CD4-positive, alpha-beta T cell (primary cell): ENCODE results near the gene DUSP28. TPM values are rescaled to one million over a fixed set of nuclear protein-coding genes. Genes with fewer than 3 reads are reported as not detected.
A peak's percentile ranks its signal among the peaks of the same experiment; 100 is the strongest.

Experiments
- ATAC-seq: fragments of 200-7000 bp; cut with Tn5 transposase; one replicate; pipeline ENCODE4 v1.10.0; 2022; ENCODE audit warnings: mild to moderate bottlenecking; ENCODE audit not compliant: poor library complexity
- CTCF ChIA-PET: fragments of 350-600 bp; sonication (Branson Sonifier 250); formaldehyde crosslinking; loops from one replicate; lab custom pipeline; 2021; ENCODE audit warnings: antibody characterized with exemption, inconsistent platforms; lab: Charles Lee
- POLR2A ChIA-PET: fragments of 350-600 bp; sonication (Branson Sonifier 250); formaldehyde crosslinking; loops from one replicate; lab custom pipeline; 2021; ENCODE audit warnings: antibody characterized with exemption, inconsistent platforms; lab: Charles Lee
- DNase-seq, 14 experiments: peaks; one replicate each; pipeline ENCODE4 v3.0.0-alpha.2; 2013 to 2020; ENCODE audit warnings: mixed read lengths in 2 of 14
- H3K27ac ChIP-seq, 2 donors: one replicate each; pipeline versions ENCODE4 v1.5.1 to v1.7.0; 2013; ENCODE audit warnings: low read length in 2 of 2, low read depth in 1 of 2, mild to moderate bottlenecking in 1 of 2
- H3K27me3 ChIP-seq, 2 experiments: 1 replicate in 1 of 2; 2 replicates in 1 of 2; pipeline versions ENCODE4 v1.6.1 to v1.7.0; 2013; ENCODE audit warnings: low read length in 2 of 2, control low read depth in 1 of 2, mild to moderate bottlenecking in 1 of 2, moderate library complexity in 1 of 2; ENCODE audit not compliant: insufficient read depth in 2 of 2, control insufficient read depth in 1 of 2
- H3K36me3 ChIP-seq: one replicate; pipeline ENCODE4 v1.6.1; 2013; ENCODE audit warnings: low read length, control low read depth; ENCODE audit not compliant: insufficient read depth
- H3K4me1 ChIP-seq: one replicate; pipeline ENCODE4 v1.6.1; 2013; ENCODE audit warnings: low read length, control low read depth; ENCODE audit not compliant: insufficient read depth
- H3K4me3 ChIP-seq: one replicate; pipeline ENCODE4 v1.5.1; 2013; ENCODE audit warnings: mild to moderate bottlenecking, low read length, moderate library complexity
- H3K9me3 ChIP-seq, 2 experiments: 1 replicate in 1 of 2; 2 replicates in 1 of 2; pipeline versions ENCODE4 v1.6.1 to v1.7.0; 2013; ENCODE audit warnings: low read length in 2 of 2, mild to moderate bottlenecking in 2 of 2, control low read depth in 1 of 2, moderate library complexity in 1 of 2; ENCODE audit not compliant: control insufficient read depth in 1 of 2, insufficient read depth in 1 of 2
- H3K27ac Mint-ChIP-seq: one replicate; pipeline ENCODE4 v1.8.0; 2020; ENCODE audit warnings: mixed read lengths
- H3K27me3 Mint-ChIP-seq: one replicate; pipeline ENCODE4 v1.8.0; 2021; ENCODE audit warnings: mixed read lengths
- H3K36me3 Mint-ChIP-seq: one replicate; pipeline ENCODE4 v1.8.0; 2021; ENCODE audit warnings: low read depth, mixed read lengths
- H3K4me1 Mint-ChIP-seq: one replicate; pipeline ENCODE4 v1.8.0; 2021; ENCODE audit warnings: low read depth, mixed read lengths
- H3K4me3 Mint-ChIP-seq: one replicate; pipeline ENCODE4 v1.8.0; 2020; ENCODE audit warnings: mild to moderate bottlenecking, mixed read lengths
- H3K9me3 Mint-ChIP-seq: one replicate; pipeline ENCODE4 v1.8.0; 2020; ENCODE audit warnings: mixed read lengths
- intact Hi-C, 2 experiments: fragments of 100-400 bp; cut with DNase I in 1 of 2; cut with micrococcal nuclease in 1 of 2; formaldehyde crosslinking; loops; one replicate each; pipeline versions ENCODE4 v1.15.1 to v1.9.0; 2023 to 2025; cut with DNase I, micrococcal nuclease
- total RNA-seq, 174 experiments: library from RNA in 2 of 174; stranded (reverse) in 2 of 174; gene quantifications; one replicate each; pipeline ENCODE4 v1.2.3 and lab custom pipeline; 2021 to 2026
- TF ChIP-seq, protein P1 (sequence below): fragments of 200-600 bp; IDR thresholded peaks from one replicate; pipeline ENCODE4 v1.8.0; 2022; ENCODE audit warnings: antibody characterized with exemption, mild to moderate bottlenecking

The DUSP28 gene
- total RNA-seq, 2 experiments from 2014 or later: 18.3 to 18.9 TPM

- no peaks in the 10 kb centered on the region for H3K27me3 Mint-ChIP-seq
- ATAC-seq (no peak), DNase-seq (peak in 1 of 14 experiments; percentile 22)
- TF ChIP-seq, protein P1, sequence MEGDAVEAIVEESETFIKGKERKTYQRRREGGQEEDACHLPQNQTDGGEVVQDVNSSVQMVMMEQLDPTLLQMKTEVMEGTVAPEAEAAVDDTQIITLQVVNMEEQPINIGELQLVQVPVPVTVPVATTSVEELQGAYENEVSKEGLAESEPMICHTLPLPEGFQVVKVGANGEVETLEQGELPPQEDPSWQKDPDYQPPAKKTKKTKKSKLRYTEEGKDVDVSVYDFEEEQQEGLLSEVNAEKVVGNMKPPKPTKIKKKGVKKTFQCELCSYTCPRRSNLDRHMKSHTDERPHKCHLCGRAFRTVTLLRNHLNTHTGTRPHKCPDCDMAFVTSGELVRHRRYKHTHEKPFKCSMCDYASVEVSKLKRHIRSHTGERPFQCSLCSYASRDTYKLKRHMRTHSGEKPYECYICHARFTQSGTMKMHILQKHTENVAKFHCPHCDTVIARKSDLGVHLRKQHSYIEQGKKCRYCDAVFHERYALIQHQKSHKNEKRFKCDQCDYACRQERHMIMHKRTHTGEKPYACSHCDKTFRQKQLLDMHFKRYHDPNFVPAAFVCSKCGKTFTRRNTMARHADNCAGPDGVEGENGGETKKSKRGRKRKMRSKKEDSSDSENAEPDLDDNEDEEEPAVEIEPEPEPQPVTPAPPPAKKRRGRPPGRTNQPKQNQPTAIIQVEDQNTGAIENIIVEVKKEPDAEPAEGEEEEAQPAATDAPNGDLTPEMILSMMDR: no peak
- POLR2A ChIA-PET: no interaction called here
- H3K4me1 ChIP-seq: peaks cover 12% of the 10 kb centered on the region
- intact Hi-C loops: no loop called here
- peaks cover 3% of the 10 kb centered on the region for H3K4me1 Mint-ChIP-seq
- H3K4me3 ChIP-seq: no peak overlapping the region
- no peaks in the 10 kb centered on the region for H3K9me3 ChIP-seq
- no peaks in the 10 kb centered on the region for H3K9me3 Mint-ChIP-seq
- no peak overlapping the region for H3K27ac Mint-ChIP-seq
- no peak overlapping the region for H3K27ac ChIP-seq
- H3K27me3 ChIP-seq: no peaks in the 10 kb centered on the region
- CTCF ChIA-PET: no interaction called here
- H3K36me3 Mint-ChIP-seq: peaks cover 27% of the 10 kb centered on the region
- H3K36me3 ChIP-seq: peaks cover 95% of the 10 kb centered on the region
- H3K4me3 Mint-ChIP-seq: no peak overlapping the region
These were observed 33.7 kb downstream of the DUSP28 start for GRCh38 chr2:240593703-240594451.

- no peaks in the 10 kb centered on the region for H3K9me3 Mint-ChIP-seq
- Histone ChIP-seq H3K4me3 (no peak overlapping the region), H3K36me3 (peaks cover 87% of the 10 kb centered on the region), H3K9me3 (no peaks in the 10 kb centered on the region), H3K27ac (no peak overlapping the region), H3K27me3 (no peaks in the 10 kb centered on the region), H3K4me1 (peaks cover 6% of the 10 kb centered on the region)
- POLR2A ChIA-PET: no interaction called here
- H3K4me3 Mint-ChIP-seq: no peak overlapping the region
- H3K36me3 Mint-ChIP-seq: peaks cover 27% of the 10 kb centered on the region
- TF ChIP-seq, protein P1: no peak
- intact Hi-C loops: no loop called here
- no peaks in the 10 kb centered on the region for H3K4me1 Mint-ChIP-seq
- DNase-seq (peak in 1 of 14 experiments; percentile 30), ATAC-seq (no peak)
- no peak overlapping the region for H3K27ac Mint-ChIP-seq
- CTCF ChIA-PET: no interaction called here
- no peaks in the 10 kb centered on the region for H3K27me3 Mint-ChIP-seq
These were observed 34.6 kb downstream of the DUSP28 start for GRCh38 chr2:240594511-240595380.

- Mint-ChIP-seq H3K27ac (no peak overlapping the region), H3K27me3 (no peaks in the 10 kb centered on the region), H3K9me3 (no peaks in the 10 kb centered on the region), H3K4me3 (no peak overlapping the region), H3K4me1 (no peaks in the 10 kb centered on the region), H3K36me3 (peaks cover 32% of the 10 kb centered on the region)
- Histone ChIP-seq H3K27ac (no peak overlapping the region), H3K36me3 (peaks cover 83% of the 10 kb centered on the region), H3K4me1 (peaks cover 6% of the 10 kb centered on the region), H3K9me3 (no peaks in the 10 kb centered on the region), H3K27me3 (no peaks in the 10 kb centered on the region), H3K4me3 (no peak overlapping the region)
- CTCF ChIA-PET: no interaction called here
- no peak for ATAC-seq
- POLR2A ChIA-PET: no interaction called here
- intact Hi-C loops: no loop called here
- TF ChIP-seq, protein P1: no peak
- peak in 8 of 14 experiments; percentile 9 to 59 (median 36) for DNase-seq
These were observed 35.4 kb downstream of the DUSP28 start for GRCh38 chr2:240595381-240596079.
